ENCODE results near the gene SIM2.

DNA sequence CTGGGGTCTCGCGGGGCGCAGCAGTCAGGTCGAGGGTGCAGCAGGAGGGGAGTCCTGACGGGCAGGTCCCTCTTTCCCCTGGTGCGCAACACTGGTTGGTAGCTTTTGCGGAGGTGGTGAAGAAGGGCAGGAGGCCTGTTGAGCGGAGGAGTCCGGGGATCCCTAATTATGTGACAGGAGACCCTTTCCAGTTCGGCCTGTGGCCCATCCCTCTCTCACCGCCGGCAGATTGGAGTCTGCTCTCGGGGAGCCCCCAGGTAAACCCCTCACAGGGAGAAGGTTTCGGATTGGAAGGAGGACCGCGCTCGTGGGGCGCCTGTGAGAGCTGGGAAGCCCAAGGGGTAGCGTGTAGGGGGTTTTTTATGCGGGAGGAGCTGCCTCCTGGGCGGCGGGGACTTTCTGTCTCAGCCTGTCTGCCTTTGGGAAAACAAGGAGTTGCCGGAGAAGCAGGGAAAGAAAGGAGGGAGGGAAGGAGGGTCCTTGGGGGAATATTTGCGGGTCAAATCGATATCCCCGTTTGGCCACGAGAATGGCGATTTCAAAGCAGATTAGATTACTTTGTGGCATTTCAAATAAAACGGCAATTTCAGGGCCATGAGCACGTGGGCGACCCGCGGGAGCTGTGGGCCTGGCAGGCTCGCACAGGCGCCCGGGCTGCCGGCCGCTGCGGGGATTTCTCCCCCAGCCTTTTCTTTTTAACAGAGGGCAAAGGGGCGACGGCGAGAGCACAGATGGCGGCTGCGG, 9.5 kb downstream of the SIM2 start:
- TF ChIP-seq, protein P1, sequence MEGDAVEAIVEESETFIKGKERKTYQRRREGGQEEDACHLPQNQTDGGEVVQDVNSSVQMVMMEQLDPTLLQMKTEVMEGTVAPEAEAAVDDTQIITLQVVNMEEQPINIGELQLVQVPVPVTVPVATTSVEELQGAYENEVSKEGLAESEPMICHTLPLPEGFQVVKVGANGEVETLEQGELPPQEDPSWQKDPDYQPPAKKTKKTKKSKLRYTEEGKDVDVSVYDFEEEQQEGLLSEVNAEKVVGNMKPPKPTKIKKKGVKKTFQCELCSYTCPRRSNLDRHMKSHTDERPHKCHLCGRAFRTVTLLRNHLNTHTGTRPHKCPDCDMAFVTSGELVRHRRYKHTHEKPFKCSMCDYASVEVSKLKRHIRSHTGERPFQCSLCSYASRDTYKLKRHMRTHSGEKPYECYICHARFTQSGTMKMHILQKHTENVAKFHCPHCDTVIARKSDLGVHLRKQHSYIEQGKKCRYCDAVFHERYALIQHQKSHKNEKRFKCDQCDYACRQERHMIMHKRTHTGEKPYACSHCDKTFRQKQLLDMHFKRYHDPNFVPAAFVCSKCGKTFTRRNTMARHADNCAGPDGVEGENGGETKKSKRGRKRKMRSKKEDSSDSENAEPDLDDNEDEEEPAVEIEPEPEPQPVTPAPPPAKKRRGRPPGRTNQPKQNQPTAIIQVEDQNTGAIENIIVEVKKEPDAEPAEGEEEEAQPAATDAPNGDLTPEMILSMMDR (IDR thresholded peaks at IDR 0.05): no peak
- no peak for TF ChIP-seq POLR2A (IDR thresholded peaks at IDR 0.05)
